GM19193 (cell line): Measurements from ENCODE around the gene SUGP2.

ENCODE experiments used
- POLR2A ChIP-seq: IDR thresholded peaks from 4 replicates; pipeline ENCODE4 v1.6.1; 2011; ENCODE audit not compliant: insufficient read depth, insufficient read length; ENCODE audit errors: extremely low read depth

SUGP2 gene

DNA sequence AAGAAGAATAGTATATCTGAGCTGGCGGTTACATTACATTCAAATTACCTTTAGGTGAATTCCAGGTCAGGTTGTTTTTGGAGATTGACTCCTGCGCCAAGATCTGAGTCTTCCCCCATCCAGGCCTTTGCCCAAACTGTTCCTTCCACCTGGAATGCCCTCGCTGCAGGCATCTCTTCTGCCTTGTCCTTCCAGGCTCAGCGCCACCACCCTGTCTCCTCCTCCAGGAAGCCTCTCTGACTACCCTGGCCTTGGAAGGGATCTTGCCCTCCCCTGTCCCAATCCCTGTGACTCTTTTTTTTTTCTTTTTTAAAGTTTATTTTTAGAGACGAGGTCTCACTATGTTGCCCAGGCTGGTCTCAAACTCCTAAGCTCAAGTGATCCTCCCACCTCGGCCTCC is 90.6 kb downstream of the SUGP2 start:
- TF ChIP-seq POLR2A = no peak

DNA sequence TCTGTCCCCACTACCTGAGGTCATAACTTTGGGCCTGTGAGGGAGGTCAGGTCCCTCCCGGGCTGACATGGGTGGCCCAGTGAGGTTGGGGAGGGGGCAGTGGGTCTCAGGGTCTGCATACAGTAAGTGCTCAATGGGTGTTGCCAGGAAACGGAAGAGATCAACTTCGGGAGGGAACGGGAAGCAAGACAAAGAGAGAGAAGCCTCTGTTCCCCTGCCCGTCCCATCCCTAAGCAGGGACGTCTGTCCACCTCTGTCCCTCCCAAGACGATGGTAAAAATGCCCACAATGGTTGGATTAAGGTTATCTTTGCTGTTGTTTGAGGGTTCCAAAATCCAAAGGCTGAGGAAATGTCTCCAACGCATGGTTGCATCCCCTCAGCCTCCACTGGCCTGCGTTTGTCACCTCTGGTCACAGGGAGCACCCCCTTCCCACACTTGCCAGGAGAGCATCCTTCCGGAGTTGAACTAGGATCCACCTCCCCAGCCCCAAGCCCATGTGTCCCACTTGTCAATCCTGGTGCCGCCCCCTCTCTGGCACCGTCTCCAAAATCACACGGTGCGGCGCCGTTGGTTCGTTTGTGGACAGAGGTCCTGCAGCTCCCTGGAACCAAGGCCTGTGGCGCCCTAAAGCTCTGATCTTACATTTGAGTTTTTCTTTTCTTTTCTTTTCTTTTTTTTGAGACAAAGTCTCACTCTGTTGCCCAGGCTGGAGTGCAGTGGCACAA is 91.5 kb downstream of the SUGP2 start:
- no peak for TF ChIP-seq POLR2A
